Measurements from ENCODE around the gene ALOX15B.

GRCh38 chr17:8096541-8096940, 57.7 kb downstream of the ALOX15B start:
- TF ChIP-seq RAD21 (conservative IDR thresholded peaks at IDR 0.05), result no peak
- TF ChIP-seq, protein P1, sequence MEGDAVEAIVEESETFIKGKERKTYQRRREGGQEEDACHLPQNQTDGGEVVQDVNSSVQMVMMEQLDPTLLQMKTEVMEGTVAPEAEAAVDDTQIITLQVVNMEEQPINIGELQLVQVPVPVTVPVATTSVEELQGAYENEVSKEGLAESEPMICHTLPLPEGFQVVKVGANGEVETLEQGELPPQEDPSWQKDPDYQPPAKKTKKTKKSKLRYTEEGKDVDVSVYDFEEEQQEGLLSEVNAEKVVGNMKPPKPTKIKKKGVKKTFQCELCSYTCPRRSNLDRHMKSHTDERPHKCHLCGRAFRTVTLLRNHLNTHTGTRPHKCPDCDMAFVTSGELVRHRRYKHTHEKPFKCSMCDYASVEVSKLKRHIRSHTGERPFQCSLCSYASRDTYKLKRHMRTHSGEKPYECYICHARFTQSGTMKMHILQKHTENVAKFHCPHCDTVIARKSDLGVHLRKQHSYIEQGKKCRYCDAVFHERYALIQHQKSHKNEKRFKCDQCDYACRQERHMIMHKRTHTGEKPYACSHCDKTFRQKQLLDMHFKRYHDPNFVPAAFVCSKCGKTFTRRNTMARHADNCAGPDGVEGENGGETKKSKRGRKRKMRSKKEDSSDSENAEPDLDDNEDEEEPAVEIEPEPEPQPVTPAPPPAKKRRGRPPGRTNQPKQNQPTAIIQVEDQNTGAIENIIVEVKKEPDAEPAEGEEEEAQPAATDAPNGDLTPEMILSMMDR (IDR thresholded peaks at IDR 0.05; ENCODE audit: poor library complexity, severe bottlenecking), result no peak
- no peak for TF ChIP-seq EP300 (conservative IDR thresholded peaks at IDR 0.05; ENCODE audit: poor library complexity, severe bottlenecking)
- TF ChIP-seq EZH2 (IDR thresholded peaks at IDR 0.05; ENCODE audit: borderline replicate concordance, insufficient read depth, low read length, poor library complexity, severe bottlenecking), result no peak
- TF ChIP-seq POLR2AphosphoS5 (IDR thresholded peaks at IDR 0.05), result no peak
- no peak for TF ChIP-seq TAF1 (IDR thresholded peaks at IDR 0.05; ENCODE audit: low read depth)
- no peak for TF ChIP-seq MXI1 (conservative IDR thresholded peaks at IDR 0.05; ENCODE audit: poor library complexity, severe bottlenecking)

Measured in neural cell (in vitro differentiated cells).